Measurements from ENCODE around the gene CDK8. TPM values are rescaled to one million over a fixed set of nuclear protein-coding genes. Genes with fewer than 3 reads are reported as not detected.

CDK8 gene
- total and polyA plus RNA-seq, 2 experiments from 2014 or later: 13.6 to 24.0 TPM

DNA sequence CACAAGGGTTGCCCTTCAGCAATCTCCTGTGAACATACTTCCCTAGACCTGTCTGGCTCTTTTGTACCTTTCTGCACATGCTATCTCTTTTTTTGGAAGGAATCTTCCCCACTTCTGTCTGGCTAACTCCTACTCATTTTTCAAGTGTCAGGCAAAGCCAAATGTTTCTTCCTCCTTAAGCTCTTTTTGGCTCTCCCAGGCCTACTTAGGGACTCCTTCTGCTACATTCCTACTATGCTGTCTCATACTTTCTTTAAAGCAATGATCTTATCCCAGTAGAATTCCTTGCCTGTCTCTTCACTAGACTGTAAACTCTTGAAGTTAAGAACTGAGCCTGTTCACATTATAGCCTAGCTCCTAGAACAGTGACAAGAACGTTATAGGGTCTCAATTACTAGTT, 188.6 kb downstream of the CDK8 start (continued):
- TF ChIP-seq, protein P1, sequence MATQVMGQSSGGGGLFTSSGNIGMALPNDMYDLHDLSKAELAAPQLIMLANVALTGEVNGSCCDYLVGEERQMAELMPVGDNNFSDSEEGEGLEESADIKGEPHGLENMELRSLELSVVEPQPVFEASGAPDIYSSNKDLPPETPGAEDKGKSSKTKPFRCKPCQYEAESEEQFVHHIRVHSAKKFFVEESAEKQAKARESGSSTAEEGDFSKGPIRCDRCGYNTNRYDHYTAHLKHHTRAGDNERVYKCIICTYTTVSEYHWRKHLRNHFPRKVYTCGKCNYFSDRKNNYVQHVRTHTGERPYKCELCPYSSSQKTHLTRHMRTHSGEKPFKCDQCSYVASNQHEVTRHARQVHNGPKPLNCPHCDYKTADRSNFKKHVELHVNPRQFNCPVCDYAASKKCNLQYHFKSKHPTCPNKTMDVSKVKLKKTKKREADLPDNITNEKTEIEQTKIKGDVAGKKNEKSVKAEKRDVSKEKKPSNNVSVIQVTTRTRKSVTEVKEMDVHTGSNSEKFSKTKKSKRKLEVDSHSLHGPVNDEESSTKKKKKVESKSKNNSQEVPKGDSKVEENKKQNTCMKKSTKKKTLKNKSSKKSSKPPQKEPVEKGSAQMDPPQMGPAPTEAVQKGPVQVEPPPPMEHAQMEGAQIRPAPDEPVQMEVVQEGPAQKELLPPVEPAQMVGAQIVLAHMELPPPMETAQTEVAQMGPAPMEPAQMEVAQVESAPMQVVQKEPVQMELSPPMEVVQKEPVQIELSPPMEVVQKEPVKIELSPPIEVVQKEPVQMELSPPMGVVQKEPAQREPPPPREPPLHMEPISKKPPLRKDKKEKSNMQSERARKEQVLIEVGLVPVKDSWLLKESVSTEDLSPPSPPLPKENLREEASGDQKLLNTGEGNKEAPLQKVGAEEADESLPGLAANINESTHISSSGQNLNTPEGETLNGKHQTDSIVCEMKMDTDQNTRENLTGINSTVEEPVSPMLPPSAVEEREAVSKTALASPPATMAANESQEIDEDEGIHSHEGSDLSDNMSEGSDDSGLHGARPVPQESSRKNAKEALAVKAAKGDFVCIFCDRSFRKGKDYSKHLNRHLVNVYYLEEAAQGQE (IDR thresholded peaks at IDR 0.05; ENCODE audit: unreplicated experiment): no peak
- no peak for TF ChIP-seq EZH2phosphoT487 (IDR thresholded peaks at IDR 0.05; ENCODE audit: unreplicated experiment)
- no peak for TF ChIP-seq STAT1 (IDR thresholded peaks at IDR 0.05; ENCODE audit: unreplicated experiment)
- no peak for TF ChIP-seq ZNF331 (CRISPR knock-in tag; IDR thresholded peaks at IDR 0.05; ENCODE audit: low read depth)

DNA sequence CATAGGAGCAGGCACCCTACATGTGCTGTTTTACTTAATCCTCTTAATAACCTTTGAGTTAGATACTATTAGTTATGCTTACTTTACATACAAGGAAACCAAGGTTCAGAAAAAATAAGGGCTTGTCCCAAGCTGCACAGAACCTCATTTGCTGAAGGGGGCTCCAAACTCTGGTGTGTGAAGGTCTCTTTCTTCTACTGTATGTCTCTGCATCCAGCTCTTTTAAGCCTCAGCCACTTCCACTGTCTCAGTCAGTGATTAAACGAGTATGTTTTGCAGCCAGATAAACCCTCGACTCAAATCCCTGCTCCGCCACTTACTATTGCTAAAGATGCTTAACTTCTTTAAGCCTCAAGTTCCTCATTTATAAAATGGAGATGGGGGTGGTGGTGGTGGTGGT, 191.2 kb downstream of the CDK8 start:
- H3K4me2 ChIP-seq: no peak overlapping the region
- peak; percentile 75 for ATAC-seq
- TF ChIP-seq, protein P2, sequence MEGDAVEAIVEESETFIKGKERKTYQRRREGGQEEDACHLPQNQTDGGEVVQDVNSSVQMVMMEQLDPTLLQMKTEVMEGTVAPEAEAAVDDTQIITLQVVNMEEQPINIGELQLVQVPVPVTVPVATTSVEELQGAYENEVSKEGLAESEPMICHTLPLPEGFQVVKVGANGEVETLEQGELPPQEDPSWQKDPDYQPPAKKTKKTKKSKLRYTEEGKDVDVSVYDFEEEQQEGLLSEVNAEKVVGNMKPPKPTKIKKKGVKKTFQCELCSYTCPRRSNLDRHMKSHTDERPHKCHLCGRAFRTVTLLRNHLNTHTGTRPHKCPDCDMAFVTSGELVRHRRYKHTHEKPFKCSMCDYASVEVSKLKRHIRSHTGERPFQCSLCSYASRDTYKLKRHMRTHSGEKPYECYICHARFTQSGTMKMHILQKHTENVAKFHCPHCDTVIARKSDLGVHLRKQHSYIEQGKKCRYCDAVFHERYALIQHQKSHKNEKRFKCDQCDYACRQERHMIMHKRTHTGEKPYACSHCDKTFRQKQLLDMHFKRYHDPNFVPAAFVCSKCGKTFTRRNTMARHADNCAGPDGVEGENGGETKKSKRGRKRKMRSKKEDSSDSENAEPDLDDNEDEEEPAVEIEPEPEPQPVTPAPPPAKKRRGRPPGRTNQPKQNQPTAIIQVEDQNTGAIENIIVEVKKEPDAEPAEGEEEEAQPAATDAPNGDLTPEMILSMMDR (conservative IDR thresholded peaks at IDR 0.05; ENCODE audit: low read depth in 2 of 2): peak; percentile 37 to 53
- TF ChIP-seq EZH2 (IDR thresholded peaks at IDR 0.05; ENCODE audit: low read depth, unreplicated experiment): no peak
- TF ChIP-seq, protein P1 (IDR thresholded peaks at IDR 0.05; ENCODE audit: unreplicated experiment): no peak
- no peak for TF ChIP-seq ZNF114 (CRISPR knock-in tag; IDR thresholded peaks at IDR 0.05)
- no peak for TF ChIP-seq STAT1 (IDR thresholded peaks at IDR 0.05; ENCODE audit: unreplicated experiment)
- TF ChIP-seq ZNF331 (CRISPR knock-in tag; IDR thresholded peaks at IDR 0.05; ENCODE audit: low read depth): no peak
- TF ChIP-seq, protein P3, sequence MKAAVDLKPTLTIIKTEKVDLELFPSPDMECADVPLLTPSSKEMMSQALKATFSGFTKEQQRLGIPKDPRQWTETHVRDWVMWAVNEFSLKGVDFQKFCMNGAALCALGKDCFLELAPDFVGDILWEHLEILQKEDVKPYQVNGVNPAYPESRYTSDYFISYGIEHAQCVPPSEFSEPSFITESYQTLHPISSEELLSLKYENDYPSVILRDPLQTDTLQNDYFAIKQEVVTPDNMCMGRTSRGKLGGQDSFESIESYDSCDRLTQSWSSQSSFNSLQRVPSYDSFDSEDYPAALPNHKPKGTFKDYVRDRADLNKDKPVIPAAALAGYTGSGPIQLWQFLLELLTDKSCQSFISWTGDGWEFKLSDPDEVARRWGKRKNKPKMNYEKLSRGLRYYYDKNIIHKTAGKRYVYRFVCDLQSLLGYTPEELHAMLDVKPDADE (IDR thresholded peaks at IDR 0.05): no peak

More for the DNA sequence above, 191.2 kb downstream of the CDK8 start:
- Histone ChIP-seq H3K9me2 (ENCODE audit: insufficient read depth) (peaks cover 6% of the 10 kb centered on the region; the same call in 1 of the 2 replicates), H3K4me1 (ENCODE audit: insufficient read depth) (no peaks in the 10 kb centered on the region), H3K36me3 (ENCODE audit: insufficient read depth) (no peaks in the 10 kb centered on the region), H2AFZ (0 out of 2 replicates have a peak overlapping the region, but pooled peaks have one; percentile 28), H3K27ac (ENCODE audit: low read depth) (no peak overlapping the region), H4K20me1 (replicated peaks; ENCODE audit: insufficient read depth) (no peaks in the 10 kb centered on the region), H3K27me3 (ENCODE audit: insufficient read depth) (no peaks in the 10 kb centered on the region), H3F3A (replicated peaks; ENCODE audit: low read depth) (no peaks in the 10 kb centered on the region), H3K79me2 (replicated peaks; ENCODE audit: insufficient read depth) (no peaks in the 10 kb centered on the region), H3K4me3 (no peak overlapping the region)
- Mint-ChIP-seq H3K4me1 (peaks cover 2% of the 10 kb centered on the region; the same call in 1 of the 3 replicates), H3K36me3 (ENCODE audit: low read depth) (no peaks in the 10 kb centered on the region), H3K9me3 (no peaks in the 10 kb centered on the region), H3K27ac (no peak overlapping the region), H3K27me3 (ENCODE audit: insufficient read depth, low read depth, poor library complexity) (no peaks in the 10 kb centered on the region), H3K4me3 (no peak overlapping the region)
- DNase-seq (ENCODE audit: low spot score): peak; percentile 41

All from GM23338 (cell line).